ENCODE results near the gene TRPC1.

Gene TRPC1

GRCh38 chr3:142837526-142837925, 113.7 kb downstream of the TRPC1 start (continued):
- TF ChIP-seq ZBTB44 (tag by site-specific recombination; IDR thresholded peaks at IDR 0.05) (no peak), ZNF391 (tag by site-specific recombination; IDR thresholded peaks at IDR 0.05; ENCODE audit: borderline replicate concordance, low read depth) (no peak), ZNF280D (tag by site-specific recombination; IDR thresholded peaks at IDR 0.05) (no peak), BCL11B (tag by site-specific recombination; IDR thresholded peaks at IDR 0.05; ENCODE audit: low read depth) (no peak), YY1 (tag by site-specific recombination; IDR thresholded peaks at IDR 0.05) (no peak), YY2 (tag by site-specific recombination; IDR thresholded peaks at IDR 0.05) (no peak), GFI1B (tag by site-specific recombination; IDR thresholded peaks at IDR 0.05) (no peak), ZNF426 (tag by site-specific recombination; IDR thresholded peaks at IDR 0.05) (no peak), ZNF354C (tag by site-specific recombination; IDR thresholded peaks at IDR 0.05; ENCODE audit: borderline replicate concordance, low read depth) (no peak)

- Histone ChIP-seq H3K4me3 (ENCODE audit: low read depth, low read length) (no peak overlapping the region), H3K27ac (ENCODE audit: extremely low read depth, low read depth, low read length) (no peak overlapping the region), H3K9me3 (ENCODE audit: control insufficient read depth, insufficient read depth, low read depth, low read length) (no peaks in the 10 kb centered on the region), H3K4me1 (ENCODE audit: control insufficient read depth, insufficient read depth, low read length) (no peaks in the 10 kb centered on the region), H3K36me3 (ENCODE audit: control insufficient read depth in 2 of 2, insufficient read depth in 1 of 2, low read length in 2 of 2) (no peaks in the 10 kb centered on the region)
- ChIA-PET POLR2A (no interaction called here), CTCF (interaction anchor here (1.0 to 2.7 kb wide), 2 partner anchors 11 to 14 kb away, joined by 3 to 12 read pairs; no protein-coding TSS in a partner anchor)
- TF ChIP-seq ZNF426 (tag by site-specific recombination; IDR thresholded peaks at IDR 0.05) (no peak), ZNF837 (tag by site-specific recombination; IDR thresholded peaks at IDR 0.05) (no peak), GLIS1 (tag by site-specific recombination; IDR thresholded peaks at IDR 0.05) (no peak), ZNF18 (tag by site-specific recombination; IDR thresholded peaks at IDR 0.05) (no peak), ZNF19 (tag by site-specific recombination; IDR thresholded peaks at IDR 0.05; ENCODE audit: low read depth) (no peak), ZNF214 (tag by site-specific recombination; IDR thresholded peaks at IDR 0.05; ENCODE audit: borderline replicate concordance) (no peak), ZNF623 (tag by site-specific recombination; IDR thresholded peaks at IDR 0.05) (no peak), PBX3 (CRISPR knock-in tag; IDR thresholded peaks at IDR 0.05) (no peak), ELK4 (IDR thresholded peaks at IDR 0.05; ENCODE audit: borderline replicate concordance, low read depth, low read length) (no peak), ZNF777 (tag by site-specific recombination; IDR thresholded peaks at IDR 0.05; ENCODE audit: borderline replicate concordance) (no peak), ZNF660 (tag by site-specific recombination; IDR thresholded peaks at IDR 0.05) (no peak)
Measured at GRCh38 chr3:142839831-142840230, 116.0 kb downstream of the TRPC1 start.
